Measurements from ENCODE around the gene ABHD1. TPM values are rescaled to one million over a fixed set of nuclear protein-coding genes. Genes with fewer than 3 reads are reported as not detected.

ABHD1 gene
- total RNA-seq, 1 experiment from 2014 or later = 0.46 TPM

DNA sequence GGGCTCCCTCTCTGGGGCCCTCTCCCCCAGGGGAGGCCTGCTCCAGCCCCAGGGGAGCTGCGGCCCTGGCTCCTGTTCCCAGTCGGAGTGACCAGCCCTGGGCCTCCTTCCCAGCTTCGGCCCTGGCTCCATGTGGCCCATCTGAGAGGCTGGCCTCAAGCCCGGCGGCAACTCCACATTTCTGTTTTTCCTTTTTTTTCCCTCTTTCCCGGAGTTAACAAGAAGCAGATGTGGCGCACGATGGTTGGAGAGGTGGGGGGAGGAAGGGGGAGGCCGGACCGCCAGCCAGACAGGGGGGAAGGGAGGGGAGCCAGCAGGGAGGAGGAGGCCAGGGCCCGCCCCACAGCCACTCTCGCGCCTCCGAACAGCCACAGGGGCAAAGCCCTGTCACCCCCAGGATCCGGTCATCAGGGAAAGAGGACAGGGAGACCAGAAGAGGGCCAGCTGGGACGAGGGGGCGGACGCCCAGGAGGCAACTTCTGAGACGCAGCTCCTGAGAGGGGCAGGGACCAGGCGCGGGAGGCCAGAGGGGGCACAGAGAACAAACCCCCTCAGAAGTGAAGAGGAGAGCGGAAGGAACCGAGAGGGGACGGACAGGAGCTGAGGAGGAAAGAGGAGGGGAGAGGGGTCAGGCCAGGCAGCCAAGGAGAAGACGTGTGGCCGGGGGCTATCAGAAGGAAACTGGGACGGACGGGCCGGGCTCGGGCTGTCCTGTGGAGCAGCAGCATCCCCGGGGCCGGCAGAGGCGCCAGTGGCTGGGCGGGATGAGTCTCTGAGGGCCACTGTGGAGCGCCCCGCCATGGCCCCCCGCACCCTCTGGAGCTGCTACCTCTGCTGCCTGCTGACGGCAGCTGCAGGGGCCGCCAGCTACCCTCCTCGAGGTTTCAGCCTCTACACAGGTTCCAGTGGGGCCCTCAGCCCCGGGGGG is 45.1 kb upstream of the ABHD1 start, which contains the start of gene EMILIN1:
EMILIN1 (plus strand) TSS at position 349 of the 928 bp plus-strand sequence; CDS start at position 800, 451 bp downstream.
- CTCF ChIA-PET = interaction anchor here (0.6 kb wide), 1 partner anchor 392 kb away, joined by 4 read pairs; no protein-coding TSS in a partner anchor
- Histone ChIP-seq H3K9me3 (ENCODE audit: control insufficient read depth, insufficient read depth, low read depth, low read length) (no peaks in the 10 kb centered on the region), H3K4me1 (ENCODE audit: control insufficient read depth, insufficient read depth, low read length) (peaks cover 3% of the 10 kb centered on the region), H3K27me3 (ENCODE audit: control insufficient read depth, insufficient read depth, low read length) (no peaks in the 10 kb centered on the region), H3K4me3 (ENCODE audit: low read depth in 2 of 2, low read length in 2 of 2) (peak within 1 kb of the TSS in 1 of 2 experiments; percentile 40; a peak in 1 of 4 replicates), H3K27ac (ENCODE audit: low read length) (no peak within 1 kb of the TSS), H3K36me3 (ENCODE audit: control insufficient read depth, insufficient read depth, low read length) (no peaks in the 10 kb centered on the region)
- DNase-seq (ENCODE audit: low read depth, low spot score) (no peak), ATAC-seq (no peak)
- intact Hi-C loops (cut with micrococcal nuclease; ENCODE audit: unreplicated experiment) (no loop called here), in situ Hi-C loops (cut with HindIII; ENCODE audit: low pct_unique_long_range_greater_than_20kb, low sequenced_read_pairs) (no loop called here)
- TF ChIP-seq CTCF (IDR thresholded peaks at IDR 0.05) (no peak), SIN3A (IDR thresholded peaks at IDR 0.05; ENCODE audit: borderline replicate concordance, insufficient read depth, low read depth, low read length) (no peak), POLR2AphosphoS5 (IDR thresholded peaks at IDR 0.05; ENCODE audit: low read depth, low read length) (no peak), TCF7L2 (IDR thresholded peaks at IDR 0.05; ENCODE audit: low read depth, low read length) (no peak)
- TF ChIP-seq, protein P1, sequence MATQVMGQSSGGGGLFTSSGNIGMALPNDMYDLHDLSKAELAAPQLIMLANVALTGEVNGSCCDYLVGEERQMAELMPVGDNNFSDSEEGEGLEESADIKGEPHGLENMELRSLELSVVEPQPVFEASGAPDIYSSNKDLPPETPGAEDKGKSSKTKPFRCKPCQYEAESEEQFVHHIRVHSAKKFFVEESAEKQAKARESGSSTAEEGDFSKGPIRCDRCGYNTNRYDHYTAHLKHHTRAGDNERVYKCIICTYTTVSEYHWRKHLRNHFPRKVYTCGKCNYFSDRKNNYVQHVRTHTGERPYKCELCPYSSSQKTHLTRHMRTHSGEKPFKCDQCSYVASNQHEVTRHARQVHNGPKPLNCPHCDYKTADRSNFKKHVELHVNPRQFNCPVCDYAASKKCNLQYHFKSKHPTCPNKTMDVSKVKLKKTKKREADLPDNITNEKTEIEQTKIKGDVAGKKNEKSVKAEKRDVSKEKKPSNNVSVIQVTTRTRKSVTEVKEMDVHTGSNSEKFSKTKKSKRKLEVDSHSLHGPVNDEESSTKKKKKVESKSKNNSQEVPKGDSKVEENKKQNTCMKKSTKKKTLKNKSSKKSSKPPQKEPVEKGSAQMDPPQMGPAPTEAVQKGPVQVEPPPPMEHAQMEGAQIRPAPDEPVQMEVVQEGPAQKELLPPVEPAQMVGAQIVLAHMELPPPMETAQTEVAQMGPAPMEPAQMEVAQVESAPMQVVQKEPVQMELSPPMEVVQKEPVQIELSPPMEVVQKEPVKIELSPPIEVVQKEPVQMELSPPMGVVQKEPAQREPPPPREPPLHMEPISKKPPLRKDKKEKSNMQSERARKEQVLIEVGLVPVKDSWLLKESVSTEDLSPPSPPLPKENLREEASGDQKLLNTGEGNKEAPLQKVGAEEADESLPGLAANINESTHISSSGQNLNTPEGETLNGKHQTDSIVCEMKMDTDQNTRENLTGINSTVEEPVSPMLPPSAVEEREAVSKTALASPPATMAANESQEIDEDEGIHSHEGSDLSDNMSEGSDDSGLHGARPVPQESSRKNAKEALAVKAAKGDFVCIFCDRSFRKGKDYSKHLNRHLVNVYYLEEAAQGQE (IDR thresholded peaks at IDR 0.05; ENCODE audit: insufficient read depth in 1 of 2, low read depth in 2 of 2, low read length in 1 of 2) = no peak
- no TSS peak for BruUV-seq (replicated peaks)
- POLR2A ChIA-PET = no interaction called here

- BruUV-seq (replicated peaks) = no TSS peak
- Histone ChIP-seq H3K36me3 (ENCODE audit: control insufficient read depth, insufficient read depth, low read length) (no peaks in the 10 kb centered on the region), H3K4me3 (ENCODE audit: low read depth in 2 of 2, low read length in 2 of 2) (peak overlapping the region in 1 of 2 experiments; percentile 40; a peak in 1 of 4 replicates), H3K9me3 (ENCODE audit: control insufficient read depth, insufficient read depth, low read depth, low read length) (no peaks in the 10 kb centered on the region), H3K27me3 (ENCODE audit: control insufficient read depth, insufficient read depth, low read length) (no peaks in the 10 kb centered on the region), H3K27ac (ENCODE audit: low read length) (no peak overlapping the region), H3K4me1 (ENCODE audit: control insufficient read depth, insufficient read depth, low read length) (peaks cover 3% of the 10 kb centered on the region)
- ChIA-PET CTCF (no interaction called here), POLR2A (no interaction called here)
- intact Hi-C loops (cut with micrococcal nuclease; ENCODE audit: unreplicated experiment) (loop anchor here (10.0 kb wide), 1 partner anchor 115 kb away; no protein-coding TSS in a partner anchor), in situ Hi-C loops (cut with HindIII; ENCODE audit: low pct_unique_long_range_greater_than_20kb, low sequenced_read_pairs) (no loop called here)
- DNase-seq (ENCODE audit: low read depth, low spot score) (no peak), ATAC-seq (no peak)
- TF ChIP-seq SIN3A (IDR thresholded peaks at IDR 0.05; ENCODE audit: borderline replicate concordance, insufficient read depth, low read depth, low read length) = no peak
- TF ChIP-seq CTCF (IDR thresholded peaks at IDR 0.05) = no peak
- TF ChIP-seq POLR2AphosphoS5 (IDR thresholded peaks at IDR 0.05; ENCODE audit: low read depth, low read length) = no peak
- TF ChIP-seq TCF7L2 (IDR thresholded peaks at IDR 0.05; ENCODE audit: low read depth, low read length) = no peak
- TF ChIP-seq, protein P1 (IDR thresholded peaks at IDR 0.05; ENCODE audit: insufficient read depth in 1 of 2, low read depth in 2 of 2, low read length in 1 of 2) = no peak
These were observed 44.1 kb upstream of the ABHD1 start for GRCh38 chr2:27079233-27080139.
